ENCODE measurements around the gene INCENP. TPM values are rescaled to one million over a fixed set of nuclear protein-coding genes. Genes with fewer than 3 reads are reported as not detected.

INCENP gene
- total RNA-seq, 3 donors from 2014 or later (not counting 1 experiment from before 2014, with no cell fraction given) = 24.4 to 47.6 (median 27.3) TPM

GRCh38 chr11:62120001-62120400 lies 3.8 kb upstream of the INCENP start:
- peaks cover 3% of the 10 kb centered on the region for H3K9me3 ChIP-seq (ENCODE audit: control insufficient read depth, insufficient read depth, low read length)
- peaks cover 9% of the 10 kb centered on the region for H3K4me1 ChIP-seq (ENCODE audit: control insufficient read depth, insufficient read depth, low read length)
- peaks cover 0 to 6% of the 10 kb centered on the region in 2 donors for H3K27me3 Mint-ChIP-seq (ENCODE audit: low read depth in 2 of 2)
- no peak for ATAC-seq
- H3K27ac Mint-ChIP-seq = no peak overlapping the region
- H3K9me3 Mint-ChIP-seq = no peaks in the 10 kb centered on the region
- WGBS (ENCODE audit: insufficient coverage) = 94% methylated on average over 4 of the region's 4 CpGs
- TF ChIP-seq CTCF (IDR thresholded peaks at IDR 0.05) = no peak
- no peak overlapping the region for H3K4me3 ChIP-seq (ENCODE audit: low read length)
- intact Hi-C loops (cut with micrococcal nuclease) = no loop called here
- no peak for DNase-seq
- H3K4me1 Mint-ChIP-seq = peaks cover 12 to 18% of the 10 kb centered on the region in 2 donors
- H3K4me3 Mint-ChIP-seq = no peak overlapping the region
- H3K27ac ChIP-seq (ENCODE audit: low read length) = no peak overlapping the region
- no peaks in the 10 kb centered on the region for H3K36me3 Mint-ChIP-seq
- no peaks in the 10 kb centered on the region for H3K27me3 ChIP-seq (ENCODE audit: control insufficient read depth, insufficient read depth, low read length)
- no peaks in the 10 kb centered on the region for H3K36me3 ChIP-seq (ENCODE audit: control insufficient read depth, insufficient read depth, low read length)

DNA sequence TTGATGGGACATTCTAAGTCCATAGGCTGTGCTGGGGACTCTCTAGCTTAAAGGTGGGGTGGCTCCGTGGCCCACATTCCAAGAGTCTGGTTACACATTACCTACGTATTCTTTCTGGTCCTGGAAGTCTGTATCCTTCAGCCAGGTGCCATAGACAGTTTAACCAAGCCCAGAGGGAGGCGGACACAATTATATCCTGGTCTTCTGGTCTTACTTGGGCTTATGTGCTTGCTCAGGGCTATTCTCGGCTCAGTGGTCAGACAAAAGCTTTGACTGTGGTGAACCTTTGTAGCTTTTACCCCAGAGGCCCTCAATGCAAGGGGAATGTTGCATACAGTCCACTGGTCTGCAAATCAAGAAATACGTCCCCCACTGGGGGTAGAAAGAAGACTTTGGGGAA lies 3.4 kb upstream of the INCENP start:
- no peak overlapping the region for H3K4me3 Mint-ChIP-seq
- H3K4me1 Mint-ChIP-seq = peaks cover 16 to 22% of the 10 kb centered on the region in 2 donors
- Histone ChIP-seq H3K9me3 (ENCODE audit: control insufficient read depth, insufficient read depth, low read length) (peaks cover 3% of the 10 kb centered on the region), H3K27ac (ENCODE audit: low read length) (no peak overlapping the region), H3K4me1 (ENCODE audit: control insufficient read depth, insufficient read depth, low read length) (peaks cover 13% of the 10 kb centered on the region), H3K36me3 (ENCODE audit: control insufficient read depth, insufficient read depth, low read length) (no peaks in the 10 kb centered on the region), H3K27me3 (ENCODE audit: control insufficient read depth, insufficient read depth, low read length) (no peaks in the 10 kb centered on the region), H3K4me3 (ENCODE audit: low read length) (no peak overlapping the region)
- H3K36me3 Mint-ChIP-seq = no peaks in the 10 kb centered on the region
- ATAC-seq = no peak
- peaks cover 0 to 6% of the 10 kb centered on the region in 2 donors for H3K27me3 Mint-ChIP-seq (ENCODE audit: low read depth in 2 of 2)
- H3K9me3 Mint-ChIP-seq = no peaks in the 10 kb centered on the region
- no peak for DNase-seq
- 90% methylated on average over 5 of the region's 5 CpGs for WGBS (ENCODE audit: insufficient coverage)
- TF ChIP-seq CTCF (IDR thresholded peaks at IDR 0.05) = no peak
- intact Hi-C loops (cut with micrococcal nuclease) = no loop called here
- H3K27ac Mint-ChIP-seq = no peak overlapping the region

- H3K9me3 Mint-ChIP-seq = no peaks in the 10 kb centered on the region
- WGBS (ENCODE audit: insufficient coverage) = 80% methylated on average over 6 of the region's 6 CpGs
- H3K27me3 Mint-ChIP-seq (ENCODE audit: low read depth in 2 of 2) = peaks cover 0 to 6% of the 10 kb centered on the region in 2 donors
- DNase-seq (no peak), ATAC-seq (no peak)
- no peak for TF ChIP-seq CTCF (IDR thresholded peaks at IDR 0.05)
- Histone ChIP-seq H3K27me3 (ENCODE audit: control insufficient read depth, insufficient read depth, low read length) (no peaks in the 10 kb centered on the region), H3K4me1 (ENCODE audit: control insufficient read depth, insufficient read depth, low read length) (peaks cover 17% of the 10 kb centered on the region), H3K9me3 (ENCODE audit: control insufficient read depth, insufficient read depth, low read length) (no peaks in the 10 kb centered on the region), H3K4me3 (ENCODE audit: low read length) (no peak overlapping the region), H3K36me3 (ENCODE audit: control insufficient read depth, insufficient read depth, low read length) (no peaks in the 10 kb centered on the region), H3K27ac (ENCODE audit: low read length) (no peak overlapping the region)
- no peak overlapping the region for H3K4me3 Mint-ChIP-seq
- H3K36me3 Mint-ChIP-seq = no peaks in the 10 kb centered on the region
- H3K4me1 Mint-ChIP-seq = peaks cover 20 to 27% of the 10 kb centered on the region in 2 donors
- intact Hi-C loops (cut with micrococcal nuclease) = no loop called here
- no peak overlapping the region for H3K27ac Mint-ChIP-seq
These were observed 1.7 kb upstream of the INCENP start for GRCh38 chr11:62122076-62122475.

Data from natural killer cell (primary cell).